ENCODE results near the gene MYL12A.

The MYL12A gene

DNA sequence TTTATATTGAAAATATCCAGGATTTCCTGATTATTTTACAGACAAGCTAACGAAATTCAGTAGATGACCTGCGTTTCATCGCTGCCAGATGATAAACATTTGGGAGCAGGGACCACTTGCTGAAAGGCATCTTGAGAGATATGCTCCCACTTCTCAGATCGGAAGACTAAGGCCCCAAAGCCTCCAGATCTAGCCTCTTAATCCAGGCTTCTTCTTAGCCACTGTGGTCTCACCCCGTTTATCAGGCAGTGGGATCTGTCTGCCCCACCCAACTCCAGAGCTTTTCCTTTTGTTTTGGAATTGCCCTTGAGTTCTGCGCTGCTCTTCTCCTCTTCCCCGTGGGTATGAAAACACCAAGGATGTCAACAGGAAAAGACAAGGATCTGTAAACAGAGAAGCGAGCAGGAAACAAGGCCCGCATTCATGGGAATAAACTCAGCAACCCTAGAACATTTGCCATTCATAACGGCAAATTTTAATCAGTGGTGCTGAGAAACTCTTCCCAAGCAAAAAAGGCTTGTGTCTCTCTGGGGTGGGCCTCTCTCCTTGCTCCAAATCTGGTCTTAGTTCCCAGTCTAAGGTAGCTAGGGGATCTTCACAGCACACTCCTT lies 35.8 kb downstream of the MYL12A start:
- no peak for DNase-seq (ENCODE audit: low read depth)

GRCh38 chr18:3283908-3284307 lies 36.3 kb downstream of the MYL12A start:
- DNase-seq (ENCODE audit: low read depth): no peak

GRCh38 chr18:3284501-3284900 lies 36.9 kb downstream of the MYL12A start:
- DNase-seq (ENCODE audit: low read depth): no peak

DNA sequence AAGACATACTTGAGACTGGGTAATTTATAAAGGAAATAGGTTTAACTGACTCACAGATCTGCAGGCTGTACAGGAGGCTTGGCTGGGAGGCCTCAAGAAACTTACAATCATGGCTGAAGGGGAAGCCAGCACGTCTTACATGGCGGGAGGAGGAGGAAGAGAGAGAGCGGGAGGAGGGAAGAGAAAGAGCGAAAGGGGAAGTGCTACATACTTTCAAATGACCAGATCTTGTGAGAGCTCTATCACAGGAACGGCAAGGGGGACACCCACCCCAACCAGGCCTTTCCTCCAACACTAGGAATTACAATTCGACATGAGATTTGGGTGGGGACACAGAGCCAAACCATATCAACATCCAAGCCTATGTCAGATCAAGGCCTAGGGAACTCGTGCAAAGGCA lies 38.6 kb downstream of the MYL12A start:
- DNase-seq (ENCODE audit: low read depth): no peak

DNA sequence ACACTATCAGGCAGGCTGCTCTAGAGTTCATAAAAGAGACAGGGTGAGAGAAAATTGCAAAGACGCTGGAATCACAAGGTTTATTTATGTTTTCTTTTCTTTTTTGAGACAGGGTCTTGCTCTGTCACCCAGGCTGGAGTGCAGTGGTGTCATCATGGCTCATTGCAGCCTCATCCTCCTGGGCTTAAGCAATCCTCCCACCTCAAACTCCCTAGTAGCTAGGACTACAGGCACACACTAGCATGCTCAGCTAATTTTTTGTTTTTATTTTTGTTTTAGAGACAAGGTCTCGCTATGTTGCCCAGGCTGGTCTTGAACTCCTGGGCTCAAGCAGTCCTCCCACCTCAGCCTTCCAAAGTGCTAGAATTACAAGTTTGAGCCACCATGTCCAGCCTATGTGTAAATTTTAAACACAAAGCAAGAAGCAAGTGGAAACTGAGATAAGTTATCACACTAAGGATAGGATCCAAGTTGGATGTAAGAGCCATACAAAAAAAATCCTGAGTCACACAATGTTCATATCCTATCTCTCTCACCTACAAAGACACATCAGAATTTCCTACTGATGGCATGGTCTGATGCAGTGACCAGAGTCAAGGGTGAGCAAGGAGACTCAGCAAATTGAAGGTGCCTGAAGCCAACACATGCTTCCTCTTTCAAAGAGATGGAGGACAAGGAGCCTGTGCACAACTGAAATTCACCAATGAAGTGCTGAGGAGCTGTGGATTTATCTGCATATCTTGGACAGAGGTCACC lies 45.8 kb downstream of the MYL12A start:
- DNase-seq (ENCODE audit: low read depth): no peak

DNA sequence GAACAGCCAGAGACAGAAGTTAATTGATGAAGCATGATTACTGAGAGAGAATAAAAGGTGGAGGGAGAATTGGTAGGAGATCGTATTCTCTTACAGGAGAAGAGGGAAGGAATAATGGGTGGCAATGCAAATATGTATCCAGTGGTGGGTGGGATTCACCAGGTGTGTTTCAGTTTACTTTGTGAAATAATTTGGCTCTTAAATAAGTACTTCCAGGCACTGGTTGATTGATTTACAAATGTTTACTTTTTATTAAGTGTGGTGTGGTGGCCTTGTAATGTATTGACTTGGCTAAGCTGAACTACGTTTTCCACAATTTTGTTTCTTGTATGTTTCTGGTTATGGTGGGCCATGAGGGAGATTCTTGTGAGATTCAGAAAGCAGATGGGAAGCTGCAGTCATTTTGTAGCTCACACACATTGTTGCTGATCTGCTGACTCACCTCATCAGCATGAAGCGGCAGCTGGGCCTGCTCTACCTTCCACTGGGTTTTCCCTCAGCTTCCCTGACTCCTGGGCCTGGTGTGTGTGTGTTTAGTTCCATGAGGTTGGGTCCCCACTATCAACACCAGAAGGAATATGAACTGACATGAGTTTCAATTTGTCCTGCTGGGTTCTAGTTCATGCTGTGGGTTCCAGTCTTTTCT lies 47.0 kb downstream of the MYL12A start:
- DNase-seq (ENCODE audit: low read depth): peak; percentile 45

DNA sequence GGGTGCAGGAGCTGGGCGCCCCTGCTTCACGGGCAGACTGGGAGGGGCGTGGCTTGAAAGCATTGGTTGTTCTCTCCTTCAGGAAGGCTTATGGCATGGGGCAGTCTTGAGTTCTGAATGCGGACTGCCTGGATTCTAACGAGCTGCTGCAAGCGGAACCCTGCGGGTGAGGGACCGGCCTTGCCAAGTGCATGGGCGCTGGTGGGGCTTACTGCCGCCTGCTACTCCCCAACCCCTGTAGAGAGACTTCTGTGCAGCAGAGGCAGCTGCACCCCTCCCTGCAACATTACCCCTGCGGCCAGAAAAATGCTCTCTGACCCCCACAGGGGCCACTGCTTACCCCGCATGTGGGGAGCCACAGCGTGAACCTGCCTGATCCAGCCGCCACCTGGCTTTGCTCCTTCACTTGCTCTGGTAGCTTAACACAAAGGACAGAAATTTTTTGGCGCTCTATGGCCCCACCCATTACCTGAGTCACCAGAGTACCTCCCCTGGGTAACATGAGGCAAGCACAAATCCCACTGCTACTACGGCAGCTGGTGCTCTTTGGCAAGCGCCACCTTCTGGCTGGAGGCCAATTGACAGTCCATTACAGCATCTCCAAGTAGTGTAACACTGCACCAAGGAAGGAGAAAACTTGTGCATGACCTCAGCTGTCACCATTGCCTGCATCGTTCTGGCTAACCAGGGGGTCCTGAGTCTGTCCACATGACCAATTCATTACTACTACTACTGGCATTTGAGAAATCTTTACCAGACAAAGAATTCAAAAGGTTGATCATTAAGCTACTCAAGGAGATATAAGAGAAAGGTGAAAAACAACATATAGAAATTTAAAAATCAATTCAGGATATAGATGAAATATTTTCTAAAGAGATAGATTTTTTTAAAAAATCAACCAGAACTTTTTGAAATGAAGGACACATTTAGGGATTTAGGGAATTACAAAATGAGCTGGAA lies 49.7 kb downstream of the MYL12A start:
- no peak for DNase-seq (ENCODE audit: low read depth)

DNA sequence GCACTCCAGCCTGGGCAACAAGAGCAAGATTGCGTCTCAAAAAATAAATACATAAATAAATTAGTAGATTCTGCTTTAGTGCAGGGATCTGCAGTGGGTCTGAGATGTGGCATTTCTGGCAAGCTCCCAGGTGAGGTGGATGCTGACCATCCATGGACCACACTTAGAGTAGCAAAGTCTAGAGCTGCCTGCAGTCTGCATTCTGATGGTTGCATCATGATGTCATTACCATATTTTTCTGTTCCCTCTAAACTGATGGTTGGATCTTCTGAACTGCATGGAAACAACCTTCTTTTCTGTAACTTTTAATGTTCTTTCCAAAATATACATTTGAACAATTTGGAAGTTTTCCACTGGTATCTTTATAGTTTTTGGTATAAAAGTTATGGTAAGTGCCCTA lies 57.2 kb downstream of the MYL12A start:
- DNase-seq (ENCODE audit: low read depth): no peak

- peak; percentile 84 for DNase-seq (ENCODE audit: low read depth)
Observed at GRCh38 chr18:3305354-3305762, 57.8 kb downstream of the MYL12A start.
